Measurements from ENCODE around the gene STAG1.
"Not testable (repeated sequence)": the region's sequence is repeated elsewhere in the genome, so short reads cannot be mapped to it uniquely, and the experiment has no call there.

STAG1 gene

GRCh38 chr3:136476280-136476679 is 275.9 kb downstream of the STAG1 start:
- Histone ChIP-seq H3K27ac (no peak overlapping the region), H3K9me3 (ENCODE audit: severe bottlenecking) (no peaks in the 10 kb centered on the region), H3K27me3 (ENCODE audit: insufficient read depth, low read depth, severe bottlenecking) (no peaks in the 10 kb centered on the region), H3K36me3 (peaks cover 28% of the 10 kb centered on the region), H3K4me3 (ENCODE audit: low read depth, low read length) (no peak overlapping the region)
- DNase-seq: no peak
- TF ChIP-seq CTCF (IDR thresholded peaks at IDR 0.05; ENCODE audit: low read depth, low read length): no peak

- not testable (repeated sequence) for H3K27me3 ChIP-seq (ENCODE audit: insufficient read depth, low read depth, severe bottlenecking); H3K4me3 ChIP-seq (ENCODE audit: low read depth, low read length); DNase-seq; H3K27ac ChIP-seq; H3K9me3 ChIP-seq (ENCODE audit: severe bottlenecking)
- H3K36me3 ChIP-seq: peaks cover 32% of the 10 kb centered on the region
Measured at GRCh38 chr3:136474876-136475275, 277.3 kb downstream of the STAG1 start.

GRCh38 chr3:136473716-136474326 is 278.4 kb downstream of the STAG1 start:
- H3K27me3 ChIP-seq (ENCODE audit: insufficient read depth, low read depth, severe bottlenecking): no peaks in the 10 kb centered on the region
- no peak overlapping the region for H3K4me3 ChIP-seq (ENCODE audit: low read depth, low read length)
- H3K9me3 ChIP-seq (ENCODE audit: severe bottlenecking): no peaks in the 10 kb centered on the region
- DNase-seq: no peak
- TF ChIP-seq CTCF (IDR thresholded peaks at IDR 0.05; ENCODE audit: low read depth, low read length): no peak
- H3K27ac ChIP-seq: no peak overlapping the region
- H3K36me3 ChIP-seq: peaks cover 32% of the 10 kb centered on the region

- no peak overlapping the region for H3K4me3 ChIP-seq (ENCODE audit: low read depth, low read length)
- H3K27me3 ChIP-seq (ENCODE audit: insufficient read depth, low read depth, severe bottlenecking): no peaks in the 10 kb centered on the region
- H3K36me3 ChIP-seq: peaks cover 5% of the 10 kb centered on the region
- TF ChIP-seq CTCF (IDR thresholded peaks at IDR 0.05; ENCODE audit: low read depth, low read length): no peak
- no peak for DNase-seq
- H3K27ac ChIP-seq: no peak overlapping the region
- no peaks in the 10 kb centered on the region for H3K9me3 ChIP-seq (ENCODE audit: severe bottlenecking)
Measured at GRCh38 chr3:136465296-136465695, 286.9 kb downstream of the STAG1 start.

GRCh38 chr3:136464502-136464901 is 287.7 kb downstream of the STAG1 start:
- Histone ChIP-seq H3K4me3 (ENCODE audit: low read depth, low read length) (no peak overlapping the region), H3K27ac (no peak overlapping the region), H3K27me3 (ENCODE audit: insufficient read depth, low read depth, severe bottlenecking) (no peaks in the 10 kb centered on the region), H3K9me3 (ENCODE audit: severe bottlenecking) (no peaks in the 10 kb centered on the region), H3K36me3 (peaks cover 5% of the 10 kb centered on the region)
- no peak for DNase-seq
- no peak for TF ChIP-seq CTCF (IDR thresholded peaks at IDR 0.05; ENCODE audit: low read depth, low read length)

- no peak overlapping the region for H3K4me3 ChIP-seq (ENCODE audit: low read depth, low read length)
Measured at GRCh38 chr3:136463170-136463569, 289.0 kb downstream of the STAG1 start.

More at GRCh38 chr3:136463170-136463569, 289.0 kb downstream of the STAG1 start:
- H3K27ac ChIP-seq: no peak overlapping the region
- no peak for DNase-seq
- no peaks in the 10 kb centered on the region for H3K27me3 ChIP-seq (ENCODE audit: insufficient read depth, low read depth, severe bottlenecking)
- H3K36me3 ChIP-seq: peaks cover 5% of the 10 kb centered on the region
- H3K9me3 ChIP-seq (ENCODE audit: severe bottlenecking): no peaks in the 10 kb centered on the region
- TF ChIP-seq CTCF (IDR thresholded peaks at IDR 0.05; ENCODE audit: low read depth, low read length): no peak
